HG03196 (cell line): Measurements from ENCODE around the gene RALGAPA2.

Experiments used
- ATAC-seq: cut with Tn5 transposase; IDR thresholded peaks from one replicate; pipeline ENCODE4 v1.9.1; 2021; ENCODE audit not compliant: unreplicated experiment

The RALGAPA2 gene

DNA sequence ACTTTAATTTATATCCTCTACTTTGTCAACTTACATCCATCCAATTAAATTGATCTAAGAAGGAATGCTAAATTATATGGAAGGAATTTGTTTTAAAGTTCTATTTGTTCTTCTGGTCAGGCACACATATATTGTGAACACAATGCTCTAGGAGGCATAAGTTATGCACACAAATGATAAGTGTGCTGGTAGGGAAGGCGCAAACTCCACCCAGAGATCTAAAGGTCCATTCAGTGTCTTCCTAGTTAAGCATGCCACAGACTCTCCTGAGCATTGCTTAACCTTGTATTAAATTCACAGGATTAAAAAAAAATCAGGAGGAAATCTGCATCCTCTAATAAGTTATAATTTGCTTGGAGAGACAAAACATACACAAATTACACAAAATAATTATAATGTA lies 127.3 kb downstream of the RALGAPA2 start:
- no peak for ATAC-seq

DNA sequence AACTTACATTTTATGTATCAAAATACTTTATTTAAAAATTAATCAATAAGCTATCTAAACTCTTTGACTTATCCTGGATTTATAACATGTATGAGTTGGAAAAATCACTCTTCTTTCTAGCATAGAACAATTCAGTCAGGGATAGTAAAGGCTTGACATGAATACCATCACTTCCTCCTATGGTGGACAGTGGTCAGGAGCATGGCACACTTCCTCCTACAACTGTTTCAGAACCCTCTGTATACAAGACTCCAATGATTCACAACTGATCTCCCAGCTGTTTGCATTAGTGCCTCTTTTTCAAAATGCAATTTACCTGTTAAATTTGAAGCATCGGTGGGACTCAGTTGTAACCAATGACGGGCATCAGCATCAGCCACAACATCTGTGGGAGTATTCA lies 129.7 kb downstream of the RALGAPA2 start:
- ATAC-seq: no peak

DNA sequence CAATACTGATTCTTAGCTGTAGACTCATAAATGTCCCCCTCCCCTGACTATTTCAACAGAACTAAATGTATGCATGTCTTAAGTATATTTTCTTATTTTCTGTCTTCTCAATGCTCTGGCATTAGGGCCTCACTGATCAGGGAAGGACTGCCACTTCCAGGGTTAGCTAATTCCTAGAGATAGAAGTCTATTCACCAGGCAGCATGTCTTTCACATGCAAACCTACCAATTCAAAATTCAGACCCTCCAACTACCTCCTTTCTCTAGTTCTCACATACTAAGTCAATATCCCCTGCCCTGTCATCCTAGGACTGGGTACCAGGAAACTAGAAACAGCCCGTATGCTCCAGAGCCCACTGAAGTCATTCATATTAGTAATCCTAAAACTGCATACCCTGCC lies 132.3 kb downstream of the RALGAPA2 start:
- no peak for ATAC-seq

DNA sequence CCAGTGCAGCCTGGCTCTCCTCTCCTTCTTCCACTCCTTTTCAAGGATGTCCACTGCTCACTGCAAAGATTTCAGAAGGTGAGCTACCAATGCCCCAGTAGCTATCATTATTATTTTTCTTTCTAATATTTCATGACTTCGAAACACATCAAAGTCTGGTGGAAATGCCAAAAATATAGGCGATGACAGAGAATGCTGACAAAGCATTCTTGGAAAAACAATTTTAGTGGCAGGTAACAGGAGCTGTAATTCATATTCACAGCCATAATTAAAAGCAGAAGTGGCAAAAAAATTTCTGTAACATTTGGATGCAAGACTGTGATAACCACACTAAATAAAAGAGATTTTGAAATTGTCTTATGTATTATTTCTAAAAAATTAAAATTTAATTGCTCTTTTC lies 133.6 kb downstream of the RALGAPA2 start:
- ATAC-seq: no peak

DNA sequence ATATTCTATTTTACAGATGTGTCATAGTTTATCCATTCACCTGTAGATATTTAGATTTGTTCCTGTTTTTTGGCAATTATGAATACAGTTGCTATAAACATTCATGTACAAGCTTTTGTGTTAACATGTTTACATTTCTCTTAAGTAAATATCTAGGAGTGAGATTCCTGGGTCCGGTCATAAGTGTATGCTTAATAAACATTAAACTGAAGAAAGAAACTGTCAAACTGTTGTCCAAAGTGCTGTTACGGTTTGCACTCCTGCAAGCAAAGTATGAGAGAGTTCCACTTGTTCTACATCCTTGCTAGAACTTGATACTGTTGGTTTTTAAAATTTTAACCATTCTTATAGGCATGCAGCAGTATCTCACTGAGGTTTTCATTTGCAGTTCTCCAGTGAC lies 138.6 kb downstream of the RALGAPA2 start:
- ATAC-seq: no peak

DNA sequence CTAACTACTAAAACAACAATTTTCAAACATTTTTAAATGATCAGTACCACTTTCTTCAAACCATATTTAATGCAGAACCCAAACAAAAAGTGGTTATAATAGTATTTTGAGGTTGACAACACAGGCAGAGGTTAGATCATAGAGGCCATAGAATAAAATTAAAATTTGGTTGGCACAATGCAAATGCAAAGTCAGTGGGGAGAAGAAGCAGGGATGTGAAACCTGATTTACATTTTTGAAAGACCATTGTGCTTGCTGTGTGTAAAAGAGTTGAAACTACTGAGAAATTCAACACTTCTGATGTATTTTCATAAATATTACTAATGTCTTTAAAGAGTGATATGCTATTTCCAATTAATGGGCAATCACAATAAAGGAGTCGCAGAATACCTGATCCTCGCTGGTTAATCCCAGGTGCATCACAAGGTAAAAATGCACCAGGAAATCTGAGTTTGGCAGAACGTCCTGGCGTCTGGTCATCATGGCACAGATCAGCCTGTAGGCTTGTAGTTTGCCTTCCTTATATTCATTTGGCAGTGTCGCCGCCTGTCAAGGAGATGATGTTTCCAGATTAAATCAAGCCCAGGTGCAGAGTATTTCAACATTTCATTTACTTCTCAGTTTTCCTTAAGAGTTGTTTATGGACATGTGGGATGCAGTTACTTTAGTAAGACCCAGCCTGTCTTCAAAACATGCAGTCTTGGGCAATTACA lies 141.2 kb downstream of the RALGAPA2 start:
- no peak for ATAC-seq

DNA sequence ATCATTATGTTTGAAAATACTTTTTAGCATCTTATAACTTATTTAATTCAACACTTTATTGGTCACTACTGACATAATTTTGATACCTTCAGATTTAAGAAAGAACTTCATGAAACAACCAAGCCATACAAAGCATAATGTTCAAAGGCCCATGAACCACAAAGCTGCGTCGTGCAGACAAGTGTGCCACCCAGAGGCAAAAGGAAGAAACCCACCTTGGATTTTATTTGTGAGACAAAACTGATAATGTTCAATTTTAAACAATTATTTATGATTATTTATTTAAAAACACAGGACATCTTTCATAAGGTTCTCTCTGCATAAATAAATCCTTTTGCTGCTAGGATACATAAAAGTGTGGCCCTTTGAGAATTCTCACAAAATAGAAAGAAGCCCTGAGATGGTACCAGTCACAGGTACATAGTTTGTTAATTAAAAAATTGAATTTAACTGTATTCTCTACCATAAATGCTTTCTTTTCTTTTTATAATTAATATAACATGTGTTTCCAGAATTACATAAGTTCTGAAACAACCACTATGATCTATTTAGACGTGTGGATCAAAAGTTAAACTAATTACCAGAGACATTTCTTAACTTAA lies 143.7 kb downstream of the RALGAPA2 start:
- ATAC-seq: no peak

DNA sequence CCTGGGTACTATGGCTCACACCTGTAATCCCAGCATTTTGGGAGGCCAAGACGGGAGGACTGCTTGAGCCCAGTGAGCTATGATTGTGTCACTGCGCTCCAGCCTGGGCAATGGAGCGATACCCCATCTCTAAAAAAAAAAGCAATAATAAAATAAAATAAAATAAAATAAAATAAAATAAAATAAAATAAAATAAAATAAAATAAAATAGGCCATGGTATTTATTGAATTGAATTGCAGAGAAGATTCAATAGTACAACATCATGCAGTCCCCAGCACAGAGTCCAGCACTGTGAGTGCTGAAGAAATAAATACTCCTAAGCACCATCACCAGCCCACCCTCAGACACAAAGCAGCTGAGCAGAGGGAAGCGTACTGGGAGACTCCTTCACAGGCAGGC lies 144.7 kb downstream of the RALGAPA2 start:
- ATAC-seq: no peak

DNA sequence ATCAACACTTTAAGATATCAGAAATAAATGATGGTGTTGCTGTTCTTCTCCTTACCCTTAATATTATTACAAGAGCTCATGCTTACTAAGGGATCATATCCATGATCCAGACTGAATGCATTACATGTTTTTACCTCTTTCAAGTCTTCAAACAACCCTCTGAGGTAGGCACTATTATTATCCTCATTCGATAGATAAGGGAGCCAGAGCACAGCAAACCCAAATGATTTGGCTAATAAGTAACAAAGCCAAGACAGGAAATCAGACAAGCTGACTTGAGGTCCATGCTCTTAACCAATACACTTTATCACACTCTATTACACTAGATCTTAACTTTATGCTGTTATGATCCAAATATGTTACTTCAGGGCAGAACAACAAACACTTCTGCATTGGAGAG lies 145.9 kb downstream of the RALGAPA2 start:
- no peak for ATAC-seq

DNA sequence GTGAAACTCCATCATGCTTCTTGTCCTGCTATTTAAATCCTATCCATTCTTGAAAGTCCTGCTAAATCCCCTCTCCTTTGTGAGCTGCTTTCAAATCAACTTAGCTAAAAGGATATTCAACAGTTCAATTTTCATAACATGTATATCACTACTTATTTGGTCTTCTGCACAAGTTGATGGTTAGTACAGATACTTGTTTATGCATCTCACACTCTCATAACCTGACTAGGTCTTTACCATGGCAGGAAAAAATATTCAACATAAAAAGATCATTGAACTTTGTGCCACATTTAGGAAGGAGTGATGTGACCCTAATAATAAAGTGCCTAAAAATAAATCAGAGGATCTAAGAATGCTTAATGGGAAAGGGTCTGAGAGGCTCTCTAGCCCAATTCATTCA lies 148.2 kb downstream of the RALGAPA2 start:
- ATAC-seq: no peak

DNA sequence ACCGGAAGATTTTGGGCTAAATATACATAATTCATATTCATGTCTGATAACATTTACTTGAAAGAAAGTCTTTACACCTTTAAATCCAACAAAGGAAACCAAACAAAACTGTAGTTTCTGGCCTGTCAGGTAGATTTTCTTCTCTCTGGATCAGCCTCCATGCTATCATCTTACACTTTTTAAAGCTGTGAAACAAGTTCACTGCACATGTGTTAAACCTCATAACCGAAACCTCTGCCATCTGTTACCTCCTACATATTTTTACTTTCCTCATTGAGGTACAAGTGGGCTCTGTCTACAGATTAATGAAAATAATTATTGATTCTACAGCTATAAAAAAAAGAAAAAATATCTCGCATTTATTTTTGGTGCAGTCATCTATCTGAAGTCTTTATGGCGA lies 149.9 kb downstream of the RALGAPA2 start:
- no peak for ATAC-seq

DNA sequence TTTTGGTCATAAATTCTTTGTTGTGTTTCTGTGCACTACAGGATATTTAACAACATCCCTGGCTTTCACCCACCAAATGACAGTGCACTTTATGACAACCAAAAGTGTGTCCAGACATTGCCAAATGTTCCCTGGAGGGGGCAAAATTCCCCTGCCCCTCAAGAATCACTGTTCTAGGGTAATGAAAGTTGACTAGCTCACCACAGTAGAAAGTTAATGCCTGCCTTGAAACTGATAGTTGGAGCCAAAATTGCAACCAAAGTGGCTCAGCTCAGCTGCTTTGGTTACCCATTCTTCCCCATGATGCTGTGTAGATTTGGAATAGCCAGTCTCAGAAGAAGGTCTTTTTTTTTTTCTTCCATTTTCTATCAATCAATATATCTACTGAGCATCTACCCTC lies 150.6 kb downstream of the RALGAPA2 start:
- ATAC-seq: no peak

DNA sequence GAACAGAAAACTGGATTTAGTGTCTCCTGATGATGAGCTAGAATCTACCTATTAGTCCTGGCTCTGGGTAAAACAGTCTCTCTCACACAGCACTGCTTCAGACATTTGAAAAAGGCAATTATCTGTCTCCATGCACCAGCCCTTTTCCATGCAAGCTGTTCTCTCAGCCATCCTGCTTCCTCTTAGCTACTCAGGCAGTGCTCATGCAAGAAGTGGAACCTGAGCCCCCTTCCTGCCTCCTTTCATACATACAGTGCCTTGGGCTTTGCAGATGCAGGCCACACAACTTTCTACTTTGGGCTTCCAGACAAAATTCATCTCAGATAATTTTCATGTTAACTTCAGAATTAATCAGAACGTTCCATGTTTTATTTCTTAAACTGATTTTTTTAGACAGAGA lies 151.3 kb downstream of the RALGAPA2 start:
- ATAC-seq: no peak

DNA sequence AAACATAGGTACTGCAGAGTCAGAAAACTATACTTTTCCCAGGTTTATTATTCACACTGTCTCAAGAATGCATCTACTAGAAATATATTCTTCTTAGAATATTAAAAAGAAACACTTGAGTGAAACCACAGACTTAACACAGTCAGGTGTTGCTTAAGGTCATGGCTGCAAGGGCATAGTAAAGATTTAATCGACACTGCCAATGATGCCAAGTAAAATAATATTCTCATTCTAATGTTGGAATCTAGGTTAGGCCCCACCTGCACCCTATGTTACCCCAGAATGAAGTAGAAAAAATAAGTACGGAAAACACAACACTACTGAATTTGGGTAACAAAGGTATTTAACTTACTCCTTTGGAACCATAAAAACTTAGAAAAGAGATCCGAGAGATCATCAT lies 155.0 kb downstream of the RALGAPA2 start:
- no peak for ATAC-seq

DNA sequence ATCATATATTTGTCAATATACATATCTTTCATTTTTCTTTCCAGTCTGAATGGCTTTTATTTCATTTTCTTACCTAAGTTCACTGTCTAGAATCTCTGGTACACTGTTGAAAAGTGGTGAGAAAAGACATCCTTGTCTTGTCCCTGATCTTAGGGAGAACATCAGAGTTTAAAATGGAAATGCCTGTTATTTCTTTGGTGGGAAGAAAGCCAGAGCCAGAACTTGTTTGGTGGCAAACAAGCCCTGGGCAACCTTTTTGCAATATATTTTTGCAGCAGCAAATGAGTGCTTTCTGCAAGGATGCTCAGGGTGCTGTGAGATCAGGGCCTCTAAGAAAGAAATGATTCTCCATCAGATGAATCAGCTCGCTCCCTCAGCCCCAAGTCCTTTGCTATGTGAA lies 156.6 kb downstream of the RALGAPA2 start:
- no peak for ATAC-seq

DNA sequence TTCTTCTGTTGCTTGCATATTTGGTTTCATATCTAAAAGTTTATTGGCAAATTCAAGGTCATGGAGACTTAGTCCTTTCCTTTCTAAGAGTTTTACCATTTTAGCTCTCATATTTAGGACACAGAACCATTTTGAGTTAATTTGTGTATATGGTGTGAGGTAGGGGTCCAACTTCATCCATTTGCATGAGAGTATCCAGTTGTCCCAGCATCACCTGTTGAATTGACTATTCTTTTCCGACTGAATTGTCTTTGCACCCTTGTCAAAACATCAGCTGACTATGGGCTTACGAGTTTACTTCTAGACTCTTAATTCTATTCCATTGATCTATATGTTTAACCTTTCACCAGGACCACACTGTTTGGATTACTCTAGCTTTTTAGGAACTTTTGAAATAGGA lies 157.5 kb downstream of the RALGAPA2 start:
- no peak for ATAC-seq

DNA sequence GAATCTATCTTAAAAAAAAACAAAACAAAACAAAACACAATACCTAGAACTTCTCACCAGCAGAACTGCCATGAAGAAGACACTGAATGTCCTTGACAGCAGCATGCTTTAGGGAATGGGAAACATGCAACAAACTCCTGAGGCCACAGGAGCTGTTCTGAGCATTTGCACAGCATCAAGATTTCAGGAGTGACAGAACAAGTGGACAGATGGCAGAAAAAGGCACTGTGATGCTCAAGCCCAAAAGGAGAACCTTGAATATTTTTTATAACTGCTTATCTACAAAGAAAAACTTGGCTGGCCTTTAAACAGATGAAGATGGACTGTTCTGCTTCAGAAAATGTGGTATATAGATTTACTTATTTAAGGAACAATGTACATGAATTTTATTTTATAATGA lies 158.9 kb downstream of the RALGAPA2 start:
- ATAC-seq: no peak

DNA sequence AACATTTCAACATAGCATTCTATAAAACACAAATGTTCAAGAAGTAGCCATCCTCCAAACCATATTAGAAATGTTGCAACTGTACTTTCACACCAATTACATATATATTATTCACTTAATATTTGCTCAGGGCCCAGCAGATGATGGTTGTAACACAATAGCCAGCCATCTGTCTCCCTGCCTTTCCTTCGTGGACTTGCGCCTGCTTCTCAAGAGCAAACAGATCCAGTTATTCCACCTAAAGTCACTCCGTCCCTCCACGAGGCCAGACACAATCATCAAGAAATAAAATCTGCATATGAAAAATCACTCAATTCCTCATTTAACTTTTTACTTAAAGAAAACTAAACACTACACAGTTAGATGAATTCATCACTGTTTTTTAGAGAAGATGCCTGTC lies 160.4 kb downstream of the RALGAPA2 start:
- no peak for ATAC-seq

DNA sequence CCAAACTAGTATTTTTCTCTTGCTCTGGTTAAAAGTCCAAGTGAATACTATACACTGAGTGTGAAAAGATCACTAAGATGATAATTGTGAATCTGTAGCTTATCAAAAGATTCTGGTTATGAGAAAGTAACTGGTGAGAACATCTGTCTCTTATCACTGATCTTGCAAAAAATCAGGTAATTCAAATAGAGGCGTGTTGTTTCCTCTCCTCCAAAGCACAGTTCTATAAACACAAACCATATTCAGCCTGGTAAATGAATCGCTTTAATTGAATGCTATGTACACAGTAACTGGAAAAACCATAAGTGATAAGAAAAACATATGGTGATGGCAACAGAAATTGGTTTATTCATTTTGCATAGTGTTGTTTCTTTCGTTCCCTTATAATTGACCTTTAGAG lies 161.0 kb downstream of the RALGAPA2 start:
- ATAC-seq: no peak

DNA sequence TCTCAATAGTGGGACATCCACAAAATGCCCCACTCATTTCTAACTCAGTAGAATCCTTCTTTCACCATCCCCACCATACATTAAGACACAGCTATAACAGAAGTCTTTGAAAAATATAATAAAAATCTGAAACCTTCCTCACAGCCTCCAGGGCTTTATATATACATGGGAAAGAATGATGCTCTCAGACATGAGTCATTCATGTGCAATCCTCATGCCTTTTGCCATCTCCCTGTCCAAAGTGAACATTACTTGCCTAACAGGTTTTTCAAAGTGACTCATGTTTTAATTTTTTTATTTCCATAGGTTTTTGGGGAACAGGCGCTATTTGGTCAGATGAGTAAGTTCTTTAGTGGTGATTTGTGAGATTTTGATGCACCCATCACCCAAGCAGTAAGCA lies 162.7 kb downstream of the RALGAPA2 start:
- ATAC-seq: no peak

DNA sequence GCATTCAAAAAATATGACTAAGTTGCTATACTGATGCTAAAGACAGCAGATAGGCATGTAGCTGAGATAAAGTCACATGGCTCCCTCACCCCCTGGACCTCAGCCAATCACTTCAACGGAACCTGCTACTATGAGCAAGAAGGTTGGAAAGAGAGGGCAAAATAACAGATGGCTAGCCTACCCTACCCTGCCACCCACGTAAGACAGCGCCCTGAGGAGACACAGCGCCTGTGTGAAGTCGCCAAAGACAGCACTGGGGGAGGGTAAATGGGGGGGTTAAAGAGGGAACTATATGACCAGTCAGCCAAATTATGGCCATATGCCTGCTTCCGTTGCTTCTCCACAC lies 163.2 kb downstream of the RALGAPA2 start:
- no peak for ATAC-seq

DNA sequence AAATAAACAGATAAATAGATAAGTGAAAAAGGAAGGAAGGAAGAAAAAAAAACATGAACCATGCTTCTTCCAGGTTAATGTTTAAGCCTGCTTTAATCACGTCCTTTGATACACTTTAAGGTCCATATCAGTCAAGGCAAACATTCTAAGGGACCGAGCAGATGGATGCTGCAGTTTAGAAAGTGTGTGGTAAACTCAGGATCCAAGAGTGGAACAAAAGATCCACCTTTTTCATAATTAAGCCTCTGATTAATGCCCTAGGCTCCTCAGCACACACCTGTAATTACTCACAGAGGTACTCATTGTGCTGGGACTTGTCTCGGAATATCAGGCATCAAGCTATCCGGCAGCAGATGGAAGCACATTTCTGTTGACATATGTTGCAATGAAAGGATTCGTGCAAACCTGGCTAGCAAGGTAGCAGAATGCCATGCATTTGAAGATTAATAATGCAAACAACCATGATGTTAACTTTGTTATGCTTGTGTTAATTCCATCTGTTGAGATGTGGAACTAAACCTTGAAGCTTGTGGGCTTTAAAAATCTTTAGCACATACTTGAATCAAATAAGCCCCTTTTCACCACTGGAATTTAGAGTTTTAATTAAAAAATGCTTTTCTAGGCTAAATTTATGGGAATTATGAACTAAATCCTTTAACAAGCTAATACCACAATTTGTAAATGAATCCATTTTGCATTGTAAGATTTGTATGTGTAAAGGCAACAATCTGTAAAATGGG lies 163.7 kb downstream of the RALGAPA2 start:
- no peak for ATAC-seq

DNA sequence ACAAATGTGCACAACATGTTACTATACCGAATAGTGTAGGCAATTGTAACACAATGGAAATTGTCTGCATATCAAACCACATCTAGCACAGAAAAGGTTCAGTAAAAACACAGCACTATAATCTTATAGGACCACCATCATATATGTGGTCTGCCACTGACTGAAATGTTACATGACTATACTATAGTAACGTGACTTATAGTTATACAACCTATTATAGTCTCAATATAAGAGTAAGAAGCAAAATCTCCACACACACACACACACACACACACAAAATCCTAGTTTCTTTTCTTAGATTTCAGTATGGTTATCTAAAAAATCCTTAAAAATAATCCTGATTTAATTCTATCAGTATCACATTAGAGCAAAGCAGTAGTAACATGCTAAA lies 164.6 kb downstream of the RALGAPA2 start:
- no peak for ATAC-seq
